ENCODE data around the gene ST3GAL3.

DNA sequence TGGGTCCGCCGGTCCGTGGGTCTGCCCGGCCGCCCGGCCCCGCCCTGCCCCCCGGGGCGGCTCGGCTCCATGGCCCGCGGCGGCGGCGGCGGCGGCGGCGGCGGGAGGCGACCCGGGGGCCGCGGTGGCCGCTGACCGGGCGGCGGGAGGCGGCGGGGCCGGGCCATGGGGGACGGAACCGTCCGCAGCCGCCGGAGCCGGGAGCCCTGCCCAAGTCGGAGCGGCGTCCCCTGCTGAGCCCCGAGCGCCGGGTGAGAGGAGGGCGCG, 271.9 kb downstream of the ST3GAL3 start:
- TF ChIP-seq, protein P1, sequence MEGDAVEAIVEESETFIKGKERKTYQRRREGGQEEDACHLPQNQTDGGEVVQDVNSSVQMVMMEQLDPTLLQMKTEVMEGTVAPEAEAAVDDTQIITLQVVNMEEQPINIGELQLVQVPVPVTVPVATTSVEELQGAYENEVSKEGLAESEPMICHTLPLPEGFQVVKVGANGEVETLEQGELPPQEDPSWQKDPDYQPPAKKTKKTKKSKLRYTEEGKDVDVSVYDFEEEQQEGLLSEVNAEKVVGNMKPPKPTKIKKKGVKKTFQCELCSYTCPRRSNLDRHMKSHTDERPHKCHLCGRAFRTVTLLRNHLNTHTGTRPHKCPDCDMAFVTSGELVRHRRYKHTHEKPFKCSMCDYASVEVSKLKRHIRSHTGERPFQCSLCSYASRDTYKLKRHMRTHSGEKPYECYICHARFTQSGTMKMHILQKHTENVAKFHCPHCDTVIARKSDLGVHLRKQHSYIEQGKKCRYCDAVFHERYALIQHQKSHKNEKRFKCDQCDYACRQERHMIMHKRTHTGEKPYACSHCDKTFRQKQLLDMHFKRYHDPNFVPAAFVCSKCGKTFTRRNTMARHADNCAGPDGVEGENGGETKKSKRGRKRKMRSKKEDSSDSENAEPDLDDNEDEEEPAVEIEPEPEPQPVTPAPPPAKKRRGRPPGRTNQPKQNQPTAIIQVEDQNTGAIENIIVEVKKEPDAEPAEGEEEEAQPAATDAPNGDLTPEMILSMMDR (IDR thresholded peaks at IDR 0.05): no peak
- no peak for TF ChIP-seq POLR2AphosphoS5 (IDR thresholded peaks at IDR 0.05)

Data from prostate gland (tissue), 2 donors.